Epithelial cell of prostate (primary cell): ENCODE data around the gene ARV1.
"Not testable (repeated sequence)": the region's sequence is repeated elsewhere in the genome, so short reads cannot be mapped to it uniquely, and the experiment has no call there.

Experiments used
- DNase-seq: peaks from one replicate; pipeline ENCODE4 v3.0.0-alpha.2; 2011; ENCODE audit warnings: low read depth, low spot score
- H3K27ac ChIP-seq: fragments of 450-650 bp; 2 replicates; pipeline ENCODE4 v1.5.1; 2017; ENCODE audit warnings: mild to moderate bottlenecking

The ARV1 gene

DNA sequence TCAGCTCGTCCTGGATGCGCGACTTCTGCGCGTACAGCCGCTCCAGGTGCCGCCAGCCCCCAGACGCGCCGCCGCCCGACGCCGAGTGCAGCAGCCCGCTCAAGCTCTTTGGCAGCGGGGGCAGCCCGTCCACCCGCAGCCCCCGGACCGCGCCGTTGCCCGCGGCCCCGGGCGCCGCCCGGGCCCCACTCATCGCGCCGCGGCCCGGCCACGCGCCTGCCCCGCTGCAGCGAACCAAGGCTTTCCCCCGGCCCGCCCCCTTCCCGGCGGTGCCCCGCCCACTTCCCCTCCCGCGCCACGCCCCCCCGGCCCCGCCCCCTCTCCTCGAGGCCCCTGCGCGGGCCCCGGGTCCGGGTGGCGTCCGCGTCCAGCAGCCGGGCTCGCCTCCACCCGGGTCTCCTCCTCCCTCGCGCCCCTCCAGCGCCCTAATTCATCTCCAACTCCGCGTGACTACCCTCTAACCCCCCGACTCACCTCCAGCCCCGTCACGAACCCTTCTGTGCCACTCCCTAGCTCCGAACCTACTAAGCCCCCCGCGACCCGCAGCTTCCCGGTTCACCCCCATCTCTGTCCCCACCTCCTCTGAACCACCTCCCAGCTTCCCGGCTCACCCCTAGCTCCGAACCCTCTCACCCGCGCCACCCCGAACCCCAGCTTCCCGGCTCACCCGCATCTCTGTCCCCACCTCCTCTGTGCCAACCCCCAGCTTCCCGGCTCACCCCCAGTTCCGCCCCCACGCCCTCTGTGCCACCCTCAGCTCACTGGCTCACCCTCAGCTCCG lies 61.3 kb downstream of the ARV1 start, which contains the start of gene FAM89A:
Gene FAM89A, minus strand, starts transcription at position 236 of the 781 bp plus-strand sequence. Its CDS starts 43 bp downstream, at position 193.
- DNase-seq: no peak
- H3K27ac ChIP-seq: no peak within 1 kb of the TSS

DNA sequence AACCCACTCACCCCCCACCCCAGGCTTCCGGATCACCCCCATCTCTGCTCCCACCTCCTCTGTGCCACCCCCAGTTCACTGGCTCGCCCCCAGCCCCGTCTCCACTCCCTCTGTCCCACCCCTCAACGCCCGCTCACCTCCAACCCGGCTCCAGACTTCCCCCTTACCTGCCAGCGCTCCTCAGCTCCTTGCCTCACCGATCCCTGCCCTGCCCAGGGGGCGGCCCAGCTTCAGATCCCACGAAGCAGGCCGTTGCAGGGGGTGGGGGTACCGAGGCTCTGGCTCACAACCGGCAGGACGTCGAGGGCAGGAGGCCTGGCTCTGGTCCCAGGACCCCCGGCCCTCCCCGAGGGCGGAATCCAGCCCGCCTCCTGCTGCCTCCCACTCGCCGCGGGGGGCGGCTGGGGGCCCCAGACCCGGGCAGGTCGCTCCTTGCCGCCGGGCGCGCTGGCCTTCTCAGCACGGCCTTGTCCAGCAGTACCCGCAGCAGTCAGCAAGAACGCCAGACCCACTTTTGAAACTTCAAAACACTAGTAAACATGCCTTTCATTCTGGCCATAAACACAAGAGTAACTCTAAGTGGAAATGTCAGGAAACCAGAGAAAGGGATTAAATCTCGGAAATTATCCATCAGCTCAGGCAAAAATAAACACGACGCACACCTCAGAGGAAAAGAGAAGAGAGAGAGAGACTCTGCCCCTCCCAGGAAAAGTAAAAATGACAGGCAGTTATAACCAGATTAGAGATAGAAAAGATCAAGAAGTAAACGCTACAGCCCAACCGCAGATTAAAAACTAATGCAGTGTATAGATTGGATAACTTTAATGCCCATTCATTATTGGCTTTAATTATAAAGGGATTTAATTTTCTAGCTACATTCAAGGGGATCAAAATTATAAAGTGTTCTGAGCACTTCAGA lies 62.2 kb downstream of the ARV1 start:
- H3K27ac ChIP-seq: no peak overlapping the region
- DNase-seq: no peak

DNA sequence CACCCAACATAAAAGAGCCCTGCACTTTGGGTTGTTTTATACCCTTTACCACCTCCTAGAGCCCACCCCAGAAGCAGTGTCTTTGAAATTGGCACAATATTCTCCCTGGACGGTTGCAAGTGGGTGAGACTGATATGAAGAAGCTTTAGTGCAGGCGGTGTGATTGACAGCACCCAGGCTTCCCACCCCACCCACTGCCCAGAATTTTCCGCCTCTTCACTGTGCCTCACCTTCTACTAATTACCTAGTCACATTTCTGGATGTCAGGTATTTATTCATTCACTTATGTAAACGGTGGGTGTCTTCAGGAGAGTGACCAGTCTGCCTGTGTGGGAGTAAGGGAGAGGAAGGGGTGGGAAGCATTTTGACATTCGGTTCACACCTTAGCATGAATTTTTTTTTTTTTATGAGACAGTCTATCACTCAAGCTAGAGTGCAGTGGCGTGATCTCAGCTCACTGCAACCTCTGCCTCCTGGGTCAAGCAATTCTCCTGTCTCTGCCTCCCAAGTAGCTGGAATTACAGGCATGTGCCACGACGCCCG lies 62.9 kb downstream of the ARV1 start:
- no peak overlapping the region for H3K27ac ChIP-seq
- DNase-seq: no peak

DNA sequence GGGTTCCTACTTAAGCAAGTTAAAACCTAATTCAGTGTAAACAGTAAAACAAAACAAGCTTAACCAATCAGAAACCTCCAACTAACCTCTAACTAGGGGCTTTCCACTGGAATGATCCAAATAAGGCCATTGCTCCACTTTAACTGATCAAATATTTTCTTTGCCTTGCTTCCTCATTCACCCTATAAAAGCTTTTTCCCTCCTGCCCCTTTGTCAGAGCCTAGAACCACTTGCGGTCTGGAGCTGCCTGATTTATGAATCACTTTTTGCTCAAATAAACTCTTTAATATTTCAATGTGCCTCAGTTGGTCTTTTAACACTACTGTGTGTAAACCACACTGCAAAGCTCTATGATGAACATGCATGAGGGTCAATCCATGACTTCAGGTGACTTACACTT lies 65.7 kb downstream of the ARV1 start:
- no peak for DNase-seq
- no peak overlapping the region for H3K27ac ChIP-seq

DNA sequence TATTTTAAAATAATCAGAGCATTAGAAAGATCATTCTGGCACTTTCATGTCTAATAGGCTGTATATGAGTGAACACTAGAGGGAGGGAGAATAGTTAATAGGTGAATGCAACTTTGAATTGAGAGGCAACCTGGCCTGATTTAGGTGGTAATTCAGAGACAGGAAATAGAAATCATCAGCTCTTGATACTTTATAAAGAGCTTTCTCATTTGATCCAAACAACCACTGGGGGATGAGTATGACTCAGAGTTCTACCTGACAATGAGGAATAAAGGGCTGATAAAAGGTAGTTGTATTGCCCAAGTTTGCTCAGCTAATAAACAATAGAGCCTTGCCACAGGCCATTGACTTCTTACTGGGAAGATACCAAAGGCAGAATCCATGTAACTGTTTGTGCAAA lies 66.4 kb downstream of the ARV1 start:
- no peak overlapping the region for H3K27ac ChIP-seq
- DNase-seq: no peak

DNA sequence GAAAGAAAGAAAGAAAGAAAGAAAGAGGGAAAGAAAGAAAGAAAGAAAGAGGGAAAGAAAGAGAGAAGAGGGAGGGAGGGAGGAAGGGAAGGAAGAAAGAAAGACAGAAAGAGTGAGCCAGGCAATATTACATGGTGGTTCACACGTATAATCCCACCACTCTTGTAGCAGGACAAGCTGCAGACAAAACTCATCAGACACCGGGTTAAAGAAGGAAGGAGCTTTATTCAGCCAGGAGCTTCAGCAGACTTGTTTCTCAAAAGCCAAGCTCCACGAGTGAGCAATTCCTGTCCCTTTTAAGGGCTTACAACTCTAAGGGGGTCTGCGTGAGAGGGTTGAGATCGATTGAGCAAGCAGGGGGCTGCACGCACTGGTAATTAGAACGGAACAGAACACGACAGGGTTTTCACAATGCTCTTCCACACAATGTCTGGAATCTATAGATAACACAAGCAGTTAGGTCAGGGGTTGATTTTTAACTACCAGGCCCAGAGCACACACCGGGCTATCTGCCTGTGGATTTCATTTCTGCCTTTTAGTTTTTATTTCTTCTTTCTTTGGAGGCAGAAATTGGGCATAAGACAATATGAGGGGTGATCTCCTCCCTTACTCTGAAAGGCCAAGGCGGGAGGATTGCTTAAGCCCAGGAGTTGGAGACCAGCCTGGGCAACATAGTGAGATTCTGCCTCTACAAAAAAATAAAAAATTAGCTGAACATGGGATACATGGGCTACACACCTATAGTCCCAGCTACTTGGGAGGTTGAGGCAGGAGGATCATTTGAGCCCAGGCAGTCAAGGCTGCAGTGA lies 67.2 kb downstream of the ARV1 start:
- not testable (repeated sequence) for H3K27ac ChIP-seq, DNase-seq

DNA sequence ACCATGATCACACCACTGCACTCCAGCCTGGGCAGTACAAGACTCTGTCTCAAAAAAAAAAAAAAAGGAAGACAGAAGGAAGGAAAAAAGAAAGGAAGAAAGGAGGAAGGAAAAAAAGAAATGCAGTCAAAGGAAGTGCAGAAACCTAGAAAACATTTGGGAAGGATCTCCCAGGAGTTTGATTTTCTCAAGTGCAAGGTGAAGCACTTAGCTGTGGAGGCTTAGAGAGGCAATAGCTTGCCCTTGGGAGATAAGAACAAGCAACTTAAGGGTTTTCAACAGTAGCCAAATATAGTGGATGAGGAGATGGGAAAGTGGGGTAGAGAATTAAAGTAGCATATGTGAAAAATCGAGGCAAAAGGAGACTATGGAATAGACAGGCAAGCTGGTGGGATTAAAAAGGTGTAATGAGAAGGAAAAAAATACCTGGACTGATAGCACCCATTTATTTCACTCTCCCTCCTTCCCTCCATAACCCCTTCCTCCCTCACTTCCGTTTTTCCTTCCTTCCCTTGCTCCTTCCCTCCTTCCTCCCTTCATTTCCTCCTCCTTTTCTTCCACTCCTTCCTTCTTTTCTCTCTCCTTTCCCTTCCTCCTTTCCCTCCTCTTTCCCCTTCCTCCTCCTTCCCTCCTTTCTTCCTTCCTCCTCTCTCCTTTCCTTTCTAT lies 68.0 kb downstream of the ARV1 start:
- H3K27ac ChIP-seq: no peak overlapping the region
- DNase-seq: no peak

DNA sequence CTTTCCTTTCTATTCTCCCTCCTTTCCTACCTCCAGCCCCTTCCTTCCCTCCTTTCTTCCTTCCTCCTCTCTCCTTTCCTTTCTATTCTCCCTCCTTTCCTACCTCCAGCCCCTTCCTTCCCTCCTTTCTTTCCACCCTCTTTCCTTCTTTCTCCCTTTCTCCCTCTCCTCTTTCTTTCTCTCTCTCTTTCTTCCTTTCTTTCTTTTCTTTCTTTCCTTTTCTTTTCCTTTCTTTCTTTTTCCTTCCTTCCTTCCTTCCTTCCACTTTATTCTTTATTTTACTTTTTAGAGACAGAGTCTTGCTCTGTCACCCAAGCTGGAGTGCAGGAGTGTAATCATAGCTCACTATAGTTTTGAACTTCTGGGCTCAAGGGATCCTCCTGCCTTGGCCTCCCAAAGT lies 68.6 kb downstream of the ARV1 start:
- DNase-seq, H3K27ac ChIP-seq: not testable (repeated sequence)

DNA sequence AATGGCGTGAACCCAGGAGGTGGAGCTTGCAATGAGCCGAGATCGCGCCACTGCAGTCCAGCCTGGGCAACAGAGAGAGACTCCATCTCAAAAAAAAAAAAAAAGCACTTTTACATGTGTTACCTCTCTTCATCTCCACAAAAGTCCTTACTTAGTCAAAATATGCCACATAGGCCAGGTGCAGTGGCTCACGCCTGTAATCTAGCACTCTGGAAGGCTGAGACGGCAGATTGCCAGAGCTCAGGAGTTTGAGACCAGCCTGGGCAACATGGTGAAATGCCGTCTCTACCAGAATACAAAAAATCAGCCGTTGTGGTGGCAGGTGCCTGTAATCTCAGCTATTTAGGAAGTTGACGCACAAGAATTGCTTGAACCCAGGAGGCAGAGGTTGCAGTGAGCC lies 69.5 kb downstream of the ARV1 start:
- H3K27ac ChIP-seq, DNase-seq: not testable (repeated sequence)

DNA sequence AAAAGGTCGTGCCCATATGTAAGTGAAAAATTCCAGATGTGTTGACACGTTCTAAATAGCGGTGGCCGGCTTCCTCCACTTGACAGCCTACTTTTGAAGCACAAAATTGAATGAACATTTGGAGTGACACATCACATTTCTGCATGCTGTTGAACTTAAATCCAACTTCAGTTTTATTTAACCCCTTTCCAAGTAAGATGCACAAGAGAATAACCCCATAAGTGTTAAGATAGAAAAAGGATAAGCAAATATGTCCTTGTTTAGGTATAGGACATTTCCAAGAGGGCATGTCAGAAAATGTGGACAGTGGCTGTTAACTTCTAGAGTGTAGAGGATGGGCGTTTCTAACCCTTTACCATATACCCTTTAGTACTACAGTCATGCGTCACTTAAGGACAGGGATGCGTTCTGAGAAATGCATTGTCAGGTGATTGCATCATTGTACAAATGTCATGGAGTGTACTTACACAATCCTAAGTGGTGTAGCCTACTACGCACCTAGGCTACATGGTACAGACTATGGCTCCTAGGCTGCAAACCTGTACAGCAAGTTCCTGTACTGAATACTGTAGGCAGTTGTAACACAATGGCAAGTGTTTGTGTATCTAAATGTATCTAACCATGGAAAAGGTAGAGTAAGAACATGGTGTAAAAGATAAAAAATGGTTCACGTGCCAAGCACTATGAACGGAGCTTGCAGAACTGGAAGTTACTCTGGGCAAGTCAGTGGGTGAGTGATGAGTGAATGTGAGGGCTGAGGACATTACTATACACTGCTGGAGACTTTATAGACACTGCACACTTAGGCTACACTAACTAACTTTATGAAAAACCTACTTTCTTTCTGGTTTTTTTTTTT lies 70.5 kb downstream of the ARV1 start:
- DNase-seq: no peak

More for the DNA sequence above, 70.5 kb downstream of the ARV1 start:
- no peak overlapping the region for H3K27ac ChIP-seq
